Measurements from ENCODE around the gene SAP30.

The SAP30 gene

GRCh38 chr4:173370477-173371291 lies at the start of gene SAP30:
Gene SAP30 (plus strand): TSS chr4:173370954. CDS start chr4:173371183, 229 bp downstream.
- DNase-seq = peak; percentile 97

GRCh38 chr4:173325007-173325736 lies 45.6 kb upstream of the SAP30 start:
- DNase-seq = no peak

GRCh38 chr4:173328236-173328901 lies 42.4 kb upstream of the SAP30 start:
- no peak for DNase-seq

GRCh38 chr4:173330590-173330989 lies 40.2 kb upstream of the SAP30 start:
- DNase-seq = no peak

- DNase-seq = no peak
Measured at GRCh38 chr4:173332021-173332487, 38.7 kb upstream of the SAP30 start.

- no peak for DNase-seq
Measured at GRCh38 chr4:173332963-173333657, 37.6 kb upstream of the SAP30 start.

- peak in 1 of 2 donors; percentile 56 for DNase-seq
Measured at GRCh38 chr4:173333658-173334084, 37.1 kb upstream of the SAP30 start.

- DNase-seq = peak; percentile 99 to 100
Measured at GRCh38 chr4:173334085-173334890, 36.5 kb upstream of the SAP30 start, which contains the start of gene HMGB2. Gene HMGB2 (minus strand): TSS chr4:173334358. CDS start chr4:173333649, 709 bp downstream.

GRCh38 chr4:173334891-173335752 lies 35.6 kb upstream of the SAP30 start:
- DNase-seq = peak; percentile 40 to 74

GRCh38 chr4:173337463-173337862 lies 33.3 kb upstream of the SAP30 start:
- no peak for DNase-seq

- no peak for DNase-seq
Measured at GRCh38 chr4:173343832-173344397, 26.8 kb upstream of the SAP30 start.

GRCh38 chr4:173345648-173346047 lies 25.1 kb upstream of the SAP30 start:
- DNase-seq = no peak

- DNase-seq = no peak
Measured at GRCh38 chr4:173346074-173346473, 24.7 kb upstream of the SAP30 start.

- DNase-seq = no peak
Measured at GRCh38 chr4:173347467-173347866, 23.3 kb upstream of the SAP30 start.

- no peak for DNase-seq
Measured at GRCh38 chr4:173357939-173358338, 12.8 kb upstream of the SAP30 start.

GRCh38 chr4:173360587-173361221 lies 10.1 kb upstream of the SAP30 start:
- DNase-seq = no peak

GRCh38 chr4:173362666-173363065 lies 8.1 kb upstream of the SAP30 start:
- DNase-seq = no peak

GRCh38 chr4:173365359-173365996 lies 5.3 kb upstream of the SAP30 start:
- no peak for DNase-seq

- DNase-seq = no peak
Measured at GRCh38 chr4:173367285-173367684, 3.5 kb upstream of the SAP30 start.

Data from hippocampal formation (tissue), 2 donors.